Measurements from ENCODE around the gene ST6GALNAC4. TPM values are rescaled to one million over a fixed set of nuclear protein-coding genes. Genes with fewer than 3 reads are reported as not detected.
A peak's percentile ranks its signal among the peaks of the same experiment; 100 is the strongest.

Gene ST6GALNAC4
- total and polyA plus RNA-seq, 3 donors from 2014 or later: 10.3 to 24.7 (median 18.8) TPM

DNA sequence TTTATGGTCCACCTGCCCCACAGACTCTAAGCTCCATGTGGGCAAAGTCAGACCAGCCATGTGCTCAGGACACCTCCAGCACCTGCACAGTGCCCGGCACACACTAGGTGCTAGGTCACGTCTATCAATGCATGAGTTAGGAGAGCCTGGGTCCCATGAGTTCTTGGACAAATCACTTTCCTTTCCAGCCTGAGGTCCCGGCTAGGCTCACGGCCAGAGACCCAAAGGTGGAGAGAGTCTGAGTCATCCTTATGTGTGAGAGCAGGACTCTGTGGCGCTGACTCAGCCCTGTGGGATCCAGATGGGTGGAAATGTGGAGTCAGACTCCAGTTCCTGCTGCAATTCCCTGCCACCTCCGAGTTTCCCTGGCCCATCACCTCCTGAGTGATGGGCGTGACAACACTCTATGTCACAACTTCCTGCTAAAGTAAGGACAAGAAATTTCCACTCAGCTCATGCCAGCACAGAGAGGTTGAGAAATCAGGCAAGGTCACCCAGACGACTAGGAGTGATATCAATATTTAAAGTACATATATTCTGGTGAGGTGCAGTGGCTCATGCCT is 2.5 kb upstream of the ST6GALNAC4 start:
- H3K27me3 ChIP-seq: no peaks in the 10 kb centered on the region
- H3K4me3 ChIP-seq: no peak overlapping the region
- no peaks in the 10 kb centered on the region for H3K9me3 ChIP-seq
- H3K27ac ChIP-seq: no peak overlapping the region
- DNase-seq: no peak
- no peaks in the 10 kb centered on the region for H3K36me3 ChIP-seq (ENCODE audit: low read depth, missing control alignments)
- TF ChIP-seq, protein P1, sequence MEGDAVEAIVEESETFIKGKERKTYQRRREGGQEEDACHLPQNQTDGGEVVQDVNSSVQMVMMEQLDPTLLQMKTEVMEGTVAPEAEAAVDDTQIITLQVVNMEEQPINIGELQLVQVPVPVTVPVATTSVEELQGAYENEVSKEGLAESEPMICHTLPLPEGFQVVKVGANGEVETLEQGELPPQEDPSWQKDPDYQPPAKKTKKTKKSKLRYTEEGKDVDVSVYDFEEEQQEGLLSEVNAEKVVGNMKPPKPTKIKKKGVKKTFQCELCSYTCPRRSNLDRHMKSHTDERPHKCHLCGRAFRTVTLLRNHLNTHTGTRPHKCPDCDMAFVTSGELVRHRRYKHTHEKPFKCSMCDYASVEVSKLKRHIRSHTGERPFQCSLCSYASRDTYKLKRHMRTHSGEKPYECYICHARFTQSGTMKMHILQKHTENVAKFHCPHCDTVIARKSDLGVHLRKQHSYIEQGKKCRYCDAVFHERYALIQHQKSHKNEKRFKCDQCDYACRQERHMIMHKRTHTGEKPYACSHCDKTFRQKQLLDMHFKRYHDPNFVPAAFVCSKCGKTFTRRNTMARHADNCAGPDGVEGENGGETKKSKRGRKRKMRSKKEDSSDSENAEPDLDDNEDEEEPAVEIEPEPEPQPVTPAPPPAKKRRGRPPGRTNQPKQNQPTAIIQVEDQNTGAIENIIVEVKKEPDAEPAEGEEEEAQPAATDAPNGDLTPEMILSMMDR (IDR thresholded peaks at IDR 0.05): no peak
- TF ChIP-seq POLR2A (IDR thresholded peaks at IDR 0.05): no peak
- intact Hi-C loops (cut with DNase I; ENCODE audit: low total_unique reads): loop anchor here (5.0 kb wide), 1 partner anchor 182 kb away; the partner anchor contains the start of gene TOR2A
- WGBS, 2 donors: 66 to 73% methylated on average over 8 of the region's 8 CpGs
- H3K4me1 ChIP-seq: peaks cover 17% of the 10 kb centered on the region

DNA sequence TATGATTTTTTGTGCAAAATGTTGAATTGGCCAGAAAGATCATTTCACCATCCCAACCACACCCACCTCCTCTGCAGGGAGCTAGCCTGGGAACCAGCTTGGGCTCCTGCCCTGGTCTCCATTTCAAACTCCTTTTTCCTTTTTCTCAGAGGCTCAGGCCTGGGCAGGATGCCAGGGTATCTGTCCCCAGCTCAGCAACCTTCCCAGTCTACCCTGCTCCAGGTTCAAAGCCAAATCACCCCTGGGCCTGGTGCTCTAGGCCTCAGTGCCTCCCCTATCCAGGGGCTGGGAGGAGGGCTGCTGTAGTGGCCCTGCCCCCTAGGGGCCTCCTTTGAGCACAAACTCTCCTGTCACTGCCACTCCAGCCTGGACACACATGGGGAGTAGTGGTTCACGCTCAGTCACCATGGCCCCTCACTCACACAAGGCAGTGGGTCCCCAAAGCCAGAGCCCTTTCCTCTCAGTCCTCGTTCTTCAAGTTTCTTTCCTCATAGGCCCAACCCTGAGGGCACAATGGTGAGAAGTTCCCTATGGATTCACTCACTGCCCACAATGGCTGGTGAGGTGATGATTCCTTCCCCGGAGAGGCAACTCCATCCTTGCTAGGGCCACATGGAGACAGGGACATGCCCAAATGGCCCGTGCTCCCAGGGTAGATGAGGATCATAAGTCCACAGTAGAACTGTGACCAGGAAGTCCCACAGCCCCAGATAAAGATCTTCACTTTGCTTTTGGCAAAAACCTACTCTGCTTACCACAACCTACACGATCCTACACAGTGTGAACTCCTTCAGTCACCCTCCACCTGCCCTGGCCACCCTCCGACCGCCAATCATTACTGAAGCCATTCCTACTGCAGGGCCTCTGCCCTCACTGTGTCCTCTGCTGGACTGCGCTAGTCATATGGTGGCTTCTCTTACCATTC is 1.6 kb upstream of the ST6GALNAC4 start:
- no peak overlapping the region for H3K27ac ChIP-seq
- H3K36me3 ChIP-seq (ENCODE audit: low read depth, missing control alignments): no peaks in the 10 kb centered on the region
- TF ChIP-seq POLR2A (IDR thresholded peaks at IDR 0.05): no peak
- TF ChIP-seq, protein P1 (IDR thresholded peaks at IDR 0.05): no peak
- H3K4me3 ChIP-seq: no peak overlapping the region
- intact Hi-C loops (cut with DNase I; ENCODE audit: low total_unique reads): loop anchor here (5.0 kb wide), 1 partner anchor 181 kb away; the partner anchor contains the start of gene TOR2A
- DNase-seq: no peak
- no peaks in the 10 kb centered on the region for H3K9me3 ChIP-seq
- 90 to 91% methylated on average over 8 of the region's 8 CpGs for WGBS, 2 donors
- peaks cover 17% of the 10 kb centered on the region for H3K4me1 ChIP-seq
- no peaks in the 10 kb centered on the region for H3K27me3 ChIP-seq

DNA sequence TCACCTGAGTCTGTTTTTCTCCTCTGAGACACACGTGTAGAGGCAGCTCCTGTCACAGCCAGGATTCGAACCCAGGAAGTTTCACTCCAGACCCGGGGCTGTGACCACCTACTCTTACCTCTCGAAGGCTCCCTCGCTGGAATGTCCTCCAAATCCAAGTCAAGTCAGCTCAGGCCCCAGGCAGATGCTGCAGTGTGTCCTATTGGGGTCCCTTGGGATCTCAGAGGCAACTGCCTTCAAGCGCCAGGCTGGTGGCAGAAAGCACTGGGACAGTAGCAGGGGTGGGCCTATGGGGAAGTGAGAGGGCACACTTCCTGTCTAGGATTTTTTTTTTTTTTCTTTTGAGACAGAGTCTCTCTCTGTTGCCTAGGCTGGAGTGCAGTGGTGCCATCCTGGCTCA is 762 bp upstream of the ST6GALNAC4 start:
- peak overlapping the region in 1 of 2 donors; percentile 47 for H3K4me3 ChIP-seq
- TF ChIP-seq, protein P1 (IDR thresholded peaks at IDR 0.05): no peak
- TF ChIP-seq POLR2A (IDR thresholded peaks at IDR 0.05): no peak
- H3K36me3 ChIP-seq (ENCODE audit: low read depth, missing control alignments): no peaks in the 10 kb centered on the region
- 44 to 58% methylated on average over 6 of the region's 6 CpGs for WGBS, 2 donors
- H3K27me3 ChIP-seq: no peaks in the 10 kb centered on the region
- peak overlapping the region in 1 of 2 donors; percentile 69 for H3K27ac ChIP-seq
- intact Hi-C loops (cut with DNase I; ENCODE audit: low total_unique reads): loop anchor here (5.0 kb wide), 1 partner anchor 180 kb away; the partner anchor contains the start of gene TOR2A
- DNase-seq: no peak
- H3K9me3 ChIP-seq: no peaks in the 10 kb centered on the region
- H3K4me1 ChIP-seq: peaks cover 17% of the 10 kb centered on the region

DNA sequence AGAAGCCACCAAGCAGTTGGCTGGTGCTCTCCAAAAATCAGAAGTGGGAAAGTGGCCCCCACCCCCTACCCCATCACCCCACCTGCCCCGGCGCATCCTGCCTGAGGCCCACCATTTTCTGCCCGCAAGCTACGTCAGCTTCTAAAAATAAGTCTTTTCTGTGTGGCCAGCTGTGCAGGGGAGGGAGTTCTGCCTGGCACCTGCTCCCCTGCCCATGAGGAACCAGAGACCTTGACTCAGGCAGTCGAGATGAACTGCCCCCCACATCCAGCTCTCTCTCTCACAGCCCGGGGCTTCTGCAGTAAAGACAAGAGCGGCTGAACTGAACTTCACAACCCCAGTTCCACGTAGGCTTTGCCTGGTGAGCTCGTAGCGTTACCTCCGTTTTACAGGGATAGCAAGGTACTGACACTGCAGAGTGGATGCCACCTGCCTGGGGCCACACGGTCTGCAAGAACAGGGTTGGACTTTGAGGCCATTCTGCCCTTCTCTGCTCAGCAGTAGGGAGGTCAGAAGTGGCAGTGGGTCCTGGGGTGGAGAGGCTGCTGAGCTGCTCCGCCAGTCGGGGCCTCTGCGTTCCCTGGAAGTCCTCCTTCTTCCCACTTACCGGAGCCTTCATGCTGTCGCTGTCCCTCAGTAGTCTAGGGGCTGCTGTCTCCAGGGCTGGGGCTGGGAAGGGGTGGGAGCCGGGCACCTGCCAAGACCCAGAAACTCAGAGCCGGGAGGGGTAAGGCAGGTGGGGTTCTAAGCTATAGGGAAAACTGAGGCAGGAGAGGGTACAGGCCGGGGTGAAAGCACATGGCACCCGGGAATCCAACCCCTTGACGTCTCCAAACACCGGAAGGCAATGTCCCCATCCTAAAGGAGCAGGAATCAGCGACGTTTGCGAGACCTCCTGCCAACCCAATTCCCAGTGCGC is 781 bp downstream of the ST6GALNAC4 start:
- Histone ChIP-seq H3K27me3 (no peaks in the 10 kb centered on the region), H3K27ac (peak overlapping the region; percentile 12 to 23), H3K36me3 (ENCODE audit: low read depth, missing control alignments) (no peaks in the 10 kb centered on the region), H3K4me3 (peak overlapping the region; percentile 47 to 56), H3K9me3 (no peaks in the 10 kb centered on the region), H3K4me1 (peaks cover 18% of the 10 kb centered on the region)
- TF ChIP-seq, protein P1 (IDR thresholded peaks at IDR 0.05): no peak
- TF ChIP-seq POLR2A (IDR thresholded peaks at IDR 0.05): no peak
- 11 to 16% methylated on average over 21 to 27 of the region's 27 CpGs for WGBS, 2 donors
- intact Hi-C loops (cut with DNase I; ENCODE audit: low total_unique reads): loop anchor here (5.0 kb wide), 1 partner anchor 179 kb away; the partner anchor contains the start of gene TOR2A
- DNase-seq: no peak
